WTC11 (cell line): ENCODE measurements around the gene OSM.

ENCODE experiments used
- ATF2 ChIP-seq: sonication (generic); formaldehyde crosslinking; IDR thresholded peaks from 2 replicates; pipeline ENCODE4 v1.8.1; 2022; ENCODE audit warnings: low read depth, missing genetic modification reagents, borderline replicate concordance
- CREB1 ChIP-seq: sonication (generic); formaldehyde crosslinking; IDR thresholded peaks from 2 replicates; pipeline ENCODE4 v1.8.0; 2023; ENCODE audit warnings: mild to moderate bottlenecking, missing genetic modification reagents
- CTCF ChIP-seq: fragments of 200-600 bp; IDR thresholded peaks from 2 replicates; pipeline ENCODE4 v1.8.0; 2022; ENCODE audit warnings: antibody characterized with exemption
- ETV6 ChIP-seq: sonication (generic); formaldehyde crosslinking; IDR thresholded peaks from 2 replicates; pipeline ENCODE4 v1.8.1; 2022; ENCODE audit warnings: mild to moderate bottlenecking, missing genetic modification reagents
- NR2C2 ChIP-seq: sonication (generic); formaldehyde crosslinking; IDR thresholded peaks from 2 replicates; pipeline ENCODE4 v1.8.0; 2022; ENCODE audit warnings: mild to moderate bottlenecking, missing genetic modification reagents
- SMAD3 ChIP-seq: sonication (generic); formaldehyde crosslinking; IDR thresholded peaks from 2 replicates; pipeline ENCODE4 v1.8.0; 2022; ENCODE audit warnings: missing genetic modification reagents, mild to moderate bottlenecking, borderline replicate concordance
- SP1 ChIP-seq: sonication (generic); formaldehyde crosslinking; conservative IDR thresholded peaks from 2 replicates; pipeline ENCODE4 v1.8.1; 2022; ENCODE audit warnings: missing genetic modification reagents
- ZNF263 ChIP-seq: sonication (generic); formaldehyde crosslinking; IDR thresholded peaks from 2 replicates; pipeline ENCODE4 v1.8.1; 2022; ENCODE audit warnings: low read depth, mild to moderate bottlenecking, moderate library complexity, missing genetic modification reagents
- TF ChIP-seq, protein P1 (sequence below): sonication (generic); formaldehyde crosslinking; IDR thresholded peaks from 2 replicates; pipeline ENCODE4 v1.8.0; 2023; ENCODE audit warnings: missing genetic modification reagents, mild to moderate bottlenecking, borderline replicate concordance
- TF ChIP-seq, protein P2 (sequence below): sonication (generic); formaldehyde crosslinking; IDR thresholded peaks from 2 replicates; pipeline ENCODE4 v1.8.0; 2022; ENCODE audit warnings: mild to moderate bottlenecking, missing genetic modification reagents

GRCh38 chr22:30277547-30278344 is 11.1 kb upstream of the OSM start:
- no peak for TF ChIP-seq SP1 (CRISPR knock-in tag)
- TF ChIP-seq CTCF, result no peak
- no peak for TF ChIP-seq SMAD3 (CRISPR knock-in tag)
- TF ChIP-seq, protein P1, sequence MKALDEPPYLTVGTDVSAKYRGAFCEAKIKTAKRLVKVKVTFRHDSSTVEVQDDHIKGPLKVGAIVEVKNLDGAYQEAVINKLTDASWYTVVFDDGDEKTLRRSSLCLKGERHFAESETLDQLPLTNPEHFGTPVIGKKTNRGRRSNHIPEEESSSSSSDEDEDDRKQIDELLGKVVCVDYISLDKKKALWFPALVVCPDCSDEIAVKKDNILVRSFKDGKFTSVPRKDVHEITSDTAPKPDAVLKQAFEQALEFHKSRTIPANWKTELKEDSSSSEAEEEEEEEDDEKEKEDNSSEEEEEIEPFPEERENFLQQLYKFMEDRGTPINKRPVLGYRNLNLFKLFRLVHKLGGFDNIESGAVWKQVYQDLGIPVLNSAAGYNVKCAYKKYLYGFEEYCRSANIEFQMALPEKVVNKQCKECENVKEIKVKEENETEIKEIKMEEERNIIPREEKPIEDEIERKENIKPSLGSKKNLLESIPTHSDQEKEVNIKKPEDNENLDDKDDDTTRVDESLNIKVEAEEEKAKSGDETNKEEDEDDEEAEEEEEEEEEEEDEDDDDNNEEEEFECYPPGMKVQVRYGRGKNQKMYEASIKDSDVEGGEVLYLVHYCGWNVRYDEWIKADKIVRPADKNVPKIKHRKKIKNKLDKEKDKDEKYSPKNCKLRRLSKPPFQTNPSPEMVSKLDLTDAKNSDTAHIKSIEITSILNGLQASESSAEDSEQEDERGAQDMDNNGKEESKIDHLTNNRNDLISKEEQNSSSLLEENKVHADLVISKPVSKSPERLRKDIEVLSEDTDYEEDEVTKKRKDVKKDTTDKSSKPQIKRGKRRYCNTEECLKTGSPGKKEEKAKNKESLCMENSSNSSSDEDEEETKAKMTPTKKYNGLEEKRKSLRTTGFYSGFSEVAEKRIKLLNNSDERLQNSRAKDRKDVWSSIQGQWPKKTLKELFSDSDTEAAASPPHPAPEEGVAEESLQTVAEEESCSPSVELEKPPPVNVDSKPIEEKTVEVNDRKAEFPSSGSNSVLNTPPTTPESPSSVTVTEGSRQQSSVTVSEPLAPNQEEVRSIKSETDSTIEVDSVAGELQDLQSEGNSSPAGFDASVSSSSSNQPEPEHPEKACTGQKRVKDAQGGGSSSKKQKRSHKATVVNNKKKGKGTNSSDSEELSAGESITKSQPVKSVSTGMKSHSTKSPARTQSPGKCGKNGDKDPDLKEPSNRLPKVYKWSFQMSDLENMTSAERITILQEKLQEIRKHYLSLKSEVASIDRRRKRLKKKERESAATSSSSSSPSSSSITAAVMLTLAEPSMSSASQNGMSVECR, result no peak
- no peak for TF ChIP-seq ETV6 (CRISPR knock-in tag)
- TF ChIP-seq ATF2 (CRISPR knock-in tag), result no peak
- no peak for TF ChIP-seq NR2C2 (CRISPR knock-in tag)
- TF ChIP-seq, protein P2, sequence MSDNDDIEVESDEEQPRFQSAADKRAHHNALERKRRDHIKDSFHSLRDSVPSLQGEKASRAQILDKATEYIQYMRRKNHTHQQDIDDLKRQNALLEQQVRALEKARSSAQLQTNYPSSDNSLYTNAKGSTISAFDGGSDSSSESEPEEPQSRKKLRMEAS (CRISPR knock-in tag), result no peak
- no peak for TF ChIP-seq ZNF263
- no peak for TF ChIP-seq CREB1 (CRISPR knock-in tag)
